HK-2 (cell line): ENCODE results near the gene ADAD2.

Experiments
- DNase-seq: peaks from one replicate; pipeline ENCODE4 v3.0.0-alpha.2; 2018; ENCODE audit not compliant: unreplicated experiment

Gene ADAD2

GRCh38 chr16:84245956-84246678, 55.2 kb downstream of the ADAD2 start:
- DNase-seq: no peak

- DNase-seq: no peak
These were observed 55.7 kb downstream of the ADAD2 start for GRCh38 chr16:84246679-84247077.
